GM12873 (cell line): ENCODE results near the gene RIPPLY1.

Source experiments
- CTCF ChIP-seq: IDR thresholded peaks from 2 replicates; pipeline ENCODE4 v1.5.1; 2012; ENCODE audit warnings: low read depth, mild to moderate bottlenecking, moderate library complexity, low read length, control low read depth; ENCODE audit not compliant: insufficient read depth; ENCODE audit errors: missing control alignments

Gene RIPPLY1

GRCh38 chrX:106903291-106903824 lies at the start of gene RIPPLY1:
TSS of gene RIPPLY1 (minus strand) at chrX:106903341. CDS start at chrX:106903287, 54 bp downstream.
- no peak for TF ChIP-seq CTCF

- TF ChIP-seq CTCF, result no peak
These were observed 49.4 kb upstream of the RIPPLY1 start for GRCh38 chrX:106952538-106952937.

- TF ChIP-seq CTCF, result no peak
These were observed 48.9 kb upstream of the RIPPLY1 start for GRCh38 chrX:106952089-106952488.

- no peak for TF ChIP-seq CTCF
These were observed 48.1 kb upstream of the RIPPLY1 start for GRCh38 chrX:106951230-106951629.

GRCh38 chrX:106950381-106950780 lies 47.2 kb upstream of the RIPPLY1 start:
- no peak for TF ChIP-seq CTCF

- TF ChIP-seq CTCF, result no peak
These were observed 46.2 kb upstream of the RIPPLY1 start for GRCh38 chrX:106949366-106949765.

GRCh38 chrX:106948641-106949040 lies 45.5 kb upstream of the RIPPLY1 start:
- no peak for TF ChIP-seq CTCF
